Measurements from ENCODE around the gene CNKSR3.
A peak's percentile ranks its signal among the peaks of the same experiment; 100 is the strongest.
"Not testable (repeated sequence)": the region's sequence is repeated elsewhere in the genome, so short reads cannot be mapped to it uniquely, and the experiment has no call there.

Gene CNKSR3

DNA sequence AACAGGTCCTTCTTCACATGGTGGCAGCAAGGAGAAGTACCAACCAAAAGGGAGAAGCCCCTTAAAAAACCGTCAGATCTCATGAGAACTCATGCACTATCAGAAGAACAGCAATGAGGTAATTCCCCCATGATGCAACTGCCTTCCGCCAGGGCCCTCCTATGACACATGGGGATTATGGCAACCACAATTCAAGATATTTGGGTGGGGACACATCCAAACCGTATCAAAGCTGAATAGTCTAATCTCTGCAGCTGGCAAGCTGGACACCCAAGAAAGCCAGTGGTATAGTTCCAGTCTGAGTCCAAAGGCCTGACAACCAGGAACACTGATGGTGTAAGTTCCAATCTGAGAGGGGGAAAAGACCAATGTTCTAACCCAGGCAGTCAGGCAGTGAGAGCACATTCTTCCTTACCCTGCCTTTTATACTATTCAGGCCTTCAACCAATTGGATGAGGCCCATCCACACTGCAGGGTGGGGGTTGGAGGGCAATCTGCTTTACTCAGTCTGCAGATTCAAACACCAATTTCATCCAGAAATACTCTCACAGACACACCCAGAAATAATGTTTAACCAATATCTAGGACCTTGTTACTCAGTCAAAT lies 17.9 kb upstream of the CNKSR3 start:
- no peak for DNase-seq (ENCODE audit: low spot score)

DNA sequence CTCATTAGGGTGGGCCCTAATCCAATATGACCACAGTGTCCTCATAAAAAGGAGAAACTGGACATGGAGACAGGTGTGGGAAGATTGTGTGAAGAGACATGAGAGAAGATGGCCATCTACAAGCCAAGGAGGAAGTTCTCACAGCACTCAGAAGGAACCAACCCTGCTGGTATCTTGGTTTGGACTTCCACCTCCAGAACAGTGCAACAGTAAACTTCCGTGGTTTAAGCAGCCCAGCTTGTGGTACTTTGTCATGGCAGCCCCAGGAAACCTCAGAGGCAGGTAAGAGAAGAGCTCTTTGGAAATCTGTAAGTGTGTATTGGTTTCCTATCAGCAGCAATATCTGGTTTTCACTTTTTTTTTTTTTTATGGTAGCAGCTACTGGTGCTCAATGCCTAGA lies 16.5 kb upstream of the CNKSR3 start:
- DNase-seq (ENCODE audit: low spot score): no peak

DNA sequence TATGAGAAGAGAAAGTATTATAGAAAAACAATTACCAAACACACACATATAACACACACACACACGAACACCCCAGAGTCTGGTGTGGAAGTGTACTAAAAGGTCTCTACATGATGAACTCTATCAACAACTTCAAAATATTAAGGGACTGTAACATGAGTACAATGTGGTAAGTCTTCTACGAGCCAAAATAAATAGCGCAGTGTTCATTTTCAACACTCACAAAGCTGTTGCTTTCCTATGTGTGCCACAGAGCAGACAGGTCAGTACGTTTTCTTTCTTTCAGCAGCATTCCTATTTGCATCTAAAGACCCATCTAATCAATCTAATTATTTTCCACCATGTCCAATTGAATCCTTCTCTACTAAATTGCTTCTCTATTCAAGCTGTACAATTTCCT lies 12.1 kb upstream of the CNKSR3 start:
- DNase-seq (ENCODE audit: low spot score): no peak

DNA sequence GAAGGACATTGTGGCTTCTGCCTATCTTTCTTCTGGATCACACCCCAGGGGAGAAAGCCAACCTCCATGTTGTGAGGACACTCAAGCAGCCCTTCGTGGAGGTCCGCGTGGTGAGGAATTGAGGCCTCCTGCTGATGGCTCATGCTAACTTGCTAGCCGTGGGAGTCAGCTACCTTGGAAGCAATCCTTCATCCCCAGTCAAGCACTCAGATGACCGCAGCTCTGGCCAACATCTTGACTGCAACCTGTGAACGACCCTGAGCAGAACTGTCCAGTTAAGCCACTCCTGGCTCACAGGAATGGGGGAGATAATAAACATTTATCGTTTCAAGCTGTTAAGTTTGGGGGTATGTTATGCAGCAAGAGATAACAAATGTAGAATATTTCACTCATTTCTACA lies 10.9 kb upstream of the CNKSR3 start:
- DNase-seq (ENCODE audit: low spot score): no peak

DNA sequence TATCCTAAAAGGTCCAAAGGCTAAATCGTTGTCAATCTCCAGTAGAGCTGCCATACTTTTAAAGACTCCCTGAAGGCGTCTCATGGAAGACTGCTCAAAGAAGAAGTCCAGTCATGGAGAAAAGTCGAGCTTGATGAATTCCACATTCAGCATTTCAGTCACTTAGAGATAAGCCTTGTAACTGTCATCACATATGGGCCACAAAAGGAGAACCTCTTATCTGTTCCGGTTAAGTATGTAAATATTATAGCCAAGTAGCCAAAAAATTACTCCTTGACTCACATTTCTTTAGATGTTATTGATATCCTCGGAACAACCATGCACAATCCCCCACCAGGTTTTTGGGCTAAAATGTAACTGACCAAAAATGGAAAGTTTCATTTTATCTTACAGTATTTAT lies 9.8 kb upstream of the CNKSR3 start:
- no peak for DNase-seq (ENCODE audit: low spot score)

DNA sequence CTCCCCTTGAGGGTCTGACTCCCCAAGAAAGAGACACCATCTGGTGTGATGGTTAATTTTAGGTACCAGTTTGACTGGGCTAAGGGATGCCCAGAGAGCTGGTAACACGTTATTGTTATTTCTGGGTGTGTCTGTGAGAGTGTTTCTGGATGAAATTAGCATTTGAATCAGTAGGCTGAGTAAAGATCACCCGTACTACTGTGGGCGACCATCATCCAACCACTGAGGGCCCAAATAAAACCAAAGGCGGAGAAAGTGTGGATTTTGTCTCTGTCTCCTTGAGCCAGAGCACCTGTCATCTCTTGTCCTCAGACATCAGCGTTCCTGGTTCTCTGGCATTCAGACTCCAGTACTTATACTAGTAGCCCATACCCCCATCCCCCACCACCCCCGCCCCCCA lies 7.9 kb upstream of the CNKSR3 start:
- no peak for DNase-seq (ENCODE audit: low spot score)

DNA sequence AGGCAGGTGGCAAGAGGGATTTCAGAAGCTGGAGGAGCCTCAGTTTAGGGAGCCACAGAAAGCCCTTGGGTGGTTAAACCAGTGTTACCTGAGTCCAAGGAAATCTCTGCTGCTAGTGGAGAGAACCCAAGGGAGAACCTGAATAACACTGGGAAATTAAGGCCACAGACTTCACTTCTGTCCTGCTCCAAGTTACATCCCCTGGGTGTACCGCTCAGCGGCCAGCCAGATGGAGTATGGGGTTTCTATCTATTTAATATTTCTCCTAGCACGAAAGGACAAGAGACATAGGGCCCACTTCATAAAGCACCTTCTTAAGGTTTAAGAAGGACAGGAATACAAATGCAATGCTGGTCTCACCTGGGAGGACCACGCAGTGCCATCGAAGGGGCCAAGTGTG lies 5.8 kb upstream of the CNKSR3 start:
- DNase-seq (ENCODE audit: low spot score): no peak

DNA sequence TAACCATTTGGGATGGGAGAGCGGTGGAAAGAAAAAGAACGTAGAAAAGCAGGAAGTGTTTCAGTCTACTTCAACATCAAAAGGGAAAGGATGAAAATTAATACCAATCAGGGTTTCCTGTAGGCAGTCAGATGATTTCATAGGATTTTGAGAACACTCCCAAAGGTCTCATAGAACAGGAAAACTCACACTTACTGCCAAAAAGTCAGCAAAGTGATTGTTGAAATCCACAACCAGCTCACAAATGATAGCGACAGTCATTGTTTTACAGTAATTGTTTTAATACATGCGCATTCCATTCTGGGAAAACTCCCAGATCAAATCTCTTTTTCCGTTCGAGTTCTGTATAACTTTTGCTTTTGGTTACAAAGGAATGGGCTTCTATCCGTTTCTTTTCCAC lies 5.3 kb upstream of the CNKSR3 start:
- DNase-seq (ENCODE audit: low spot score): no peak

DNA sequence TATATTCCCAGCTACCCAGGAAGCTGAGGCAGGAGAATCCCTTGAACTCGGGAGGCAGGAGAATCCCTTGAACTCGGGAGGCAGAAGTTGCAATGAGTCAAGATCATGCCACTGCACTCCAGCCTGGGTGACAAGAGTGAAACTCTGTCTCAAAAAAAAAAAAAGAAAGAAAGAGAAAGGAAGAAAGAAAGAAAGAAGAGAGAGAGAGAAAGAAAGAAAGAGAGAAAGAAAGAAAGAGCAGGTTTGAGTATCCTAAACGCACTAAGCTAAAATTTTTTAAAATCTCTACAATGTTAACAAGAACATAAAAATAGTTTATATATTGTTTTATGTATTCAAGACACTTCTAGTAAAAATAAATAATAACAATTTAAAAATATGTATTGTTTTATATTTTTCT lies 4.6 kb upstream of the CNKSR3 start:
- not testable (repeated sequence) for DNase-seq (ENCODE audit: low spot score)

DNA sequence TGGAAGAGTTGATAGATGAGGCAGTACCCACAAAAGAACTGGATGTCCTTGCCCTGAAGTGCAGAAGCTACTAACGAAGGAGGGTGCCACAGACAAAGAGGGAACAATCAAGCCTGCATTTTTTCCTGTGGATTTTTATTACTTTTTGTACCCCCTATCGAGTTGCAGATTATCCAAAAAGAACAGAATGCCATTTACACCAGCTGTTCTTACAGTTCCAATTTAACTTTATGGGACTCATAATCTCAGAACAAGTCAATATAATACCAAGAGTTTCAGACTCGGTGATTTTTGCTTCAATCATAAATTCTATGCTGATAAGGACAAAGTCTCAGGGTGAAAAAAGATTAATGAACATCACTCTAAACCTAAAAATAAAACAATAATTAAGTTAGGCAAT lies 4.0 kb upstream of the CNKSR3 start:
- no peak for DNase-seq (ENCODE audit: low spot score)

DNA sequence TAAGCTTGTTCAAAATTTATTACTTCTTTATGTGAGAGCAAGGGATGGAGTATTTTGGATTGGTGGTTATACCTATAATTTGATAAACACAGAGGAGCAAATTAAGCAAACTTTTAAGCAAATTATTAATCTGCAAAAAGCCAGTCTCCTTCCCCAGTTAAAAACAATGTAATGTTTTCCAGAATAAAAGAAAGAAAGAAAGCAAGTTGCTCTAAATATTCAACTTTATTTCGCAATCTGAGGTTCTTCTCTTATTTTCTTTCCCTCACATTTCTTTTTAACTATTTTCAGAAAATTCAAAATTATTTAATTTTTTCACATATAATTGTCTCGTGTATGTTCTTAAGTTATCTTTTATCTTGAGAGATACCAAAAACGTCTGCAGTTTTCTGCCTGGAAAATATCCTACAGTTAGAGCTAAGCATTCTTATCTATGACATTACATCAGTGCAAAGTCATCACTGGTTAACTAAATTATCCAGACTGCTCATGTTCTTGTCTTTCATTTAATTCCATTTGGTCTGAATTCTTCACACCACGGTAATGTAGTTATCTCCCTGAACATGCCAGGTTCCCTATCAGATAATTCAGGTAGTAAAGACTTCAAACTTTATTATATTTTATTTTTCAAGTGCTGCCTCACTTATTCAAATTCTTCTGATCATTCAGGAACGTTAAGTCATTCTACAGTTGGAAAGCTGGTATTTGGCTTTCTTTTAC lies 3.3 kb upstream of the CNKSR3 start:
- no peak for DNase-seq (ENCODE audit: low spot score)

DNA sequence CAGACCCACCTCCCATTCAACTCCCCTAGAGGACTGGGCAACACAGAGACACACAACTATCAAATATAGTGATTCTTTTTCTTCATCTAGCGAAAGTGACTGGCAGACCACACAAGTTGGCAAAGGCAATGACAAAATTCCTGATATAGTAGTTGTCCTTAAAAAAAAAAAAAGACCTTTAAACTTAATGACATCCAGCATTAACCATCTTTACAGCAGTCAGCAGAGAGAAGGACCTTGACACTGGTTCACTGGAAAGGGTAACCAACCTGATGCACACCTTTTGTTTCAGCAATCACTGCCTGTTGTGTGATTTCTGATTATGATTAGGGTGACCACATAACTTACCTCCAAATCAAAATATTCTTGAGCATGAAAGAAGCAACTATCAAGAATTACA lies 1.7 kb upstream of the CNKSR3 start:
- DNase-seq (ENCODE audit: low spot score): no peak

DNA sequence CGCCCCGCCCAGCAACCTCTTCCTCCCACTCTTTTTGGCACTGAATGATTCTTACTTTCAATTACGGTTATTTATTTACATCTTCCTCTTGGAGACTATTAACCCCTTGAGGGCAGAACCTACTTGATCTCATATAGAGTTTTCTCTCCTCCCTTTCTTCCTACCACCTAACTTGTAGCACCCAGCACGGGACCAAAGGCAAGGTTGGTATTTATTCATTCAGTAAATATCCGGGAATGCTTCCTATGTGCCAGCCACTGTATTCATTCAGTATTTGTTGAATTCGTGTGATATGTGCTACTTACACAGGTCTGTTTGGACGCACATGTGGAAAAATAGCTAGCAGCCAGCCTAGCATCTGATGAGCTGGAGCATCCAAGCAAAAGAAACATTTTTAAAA lies 1.3 kb upstream of the CNKSR3 start:
- DNase-seq (ENCODE audit: low spot score): no peak

DNA sequence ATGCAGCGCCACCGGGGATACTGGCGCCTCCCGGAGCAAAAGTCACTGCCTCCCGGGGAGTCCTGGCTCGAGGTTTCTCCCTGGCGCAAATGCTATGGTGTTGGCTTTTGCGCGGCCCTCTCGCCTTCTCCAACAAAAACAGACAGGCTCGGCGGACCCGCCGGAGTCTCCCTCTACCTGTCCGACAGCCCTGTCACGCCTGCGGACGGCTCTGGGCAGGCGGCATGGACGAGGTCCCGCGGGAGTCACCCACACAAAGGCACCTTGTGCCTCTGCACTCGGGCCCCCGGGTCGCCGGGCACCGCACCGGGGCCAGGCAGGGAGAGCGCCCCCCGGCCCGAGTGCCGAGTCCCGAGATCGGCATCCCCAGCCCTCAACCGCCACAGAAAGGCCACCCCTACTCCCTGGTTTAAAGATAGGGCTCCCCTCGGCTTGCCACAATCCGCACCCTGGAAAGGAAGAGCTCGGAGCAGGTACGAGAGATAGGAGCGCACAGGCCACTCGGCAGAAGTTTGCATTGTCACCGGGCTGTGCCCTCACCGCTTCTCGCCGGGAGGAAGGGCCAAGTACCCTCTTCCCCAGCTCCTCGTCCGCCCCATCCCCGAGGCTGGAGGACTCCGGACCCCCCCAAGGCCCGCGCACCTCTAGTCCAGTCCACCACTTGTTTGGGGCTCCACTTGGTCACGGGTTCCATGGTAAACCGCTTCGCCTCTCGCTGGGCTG lies 903 bp downstream of the CNKSR3 start:
- DNase-seq (ENCODE audit: low spot score): peak; percentile 53

DNA sequence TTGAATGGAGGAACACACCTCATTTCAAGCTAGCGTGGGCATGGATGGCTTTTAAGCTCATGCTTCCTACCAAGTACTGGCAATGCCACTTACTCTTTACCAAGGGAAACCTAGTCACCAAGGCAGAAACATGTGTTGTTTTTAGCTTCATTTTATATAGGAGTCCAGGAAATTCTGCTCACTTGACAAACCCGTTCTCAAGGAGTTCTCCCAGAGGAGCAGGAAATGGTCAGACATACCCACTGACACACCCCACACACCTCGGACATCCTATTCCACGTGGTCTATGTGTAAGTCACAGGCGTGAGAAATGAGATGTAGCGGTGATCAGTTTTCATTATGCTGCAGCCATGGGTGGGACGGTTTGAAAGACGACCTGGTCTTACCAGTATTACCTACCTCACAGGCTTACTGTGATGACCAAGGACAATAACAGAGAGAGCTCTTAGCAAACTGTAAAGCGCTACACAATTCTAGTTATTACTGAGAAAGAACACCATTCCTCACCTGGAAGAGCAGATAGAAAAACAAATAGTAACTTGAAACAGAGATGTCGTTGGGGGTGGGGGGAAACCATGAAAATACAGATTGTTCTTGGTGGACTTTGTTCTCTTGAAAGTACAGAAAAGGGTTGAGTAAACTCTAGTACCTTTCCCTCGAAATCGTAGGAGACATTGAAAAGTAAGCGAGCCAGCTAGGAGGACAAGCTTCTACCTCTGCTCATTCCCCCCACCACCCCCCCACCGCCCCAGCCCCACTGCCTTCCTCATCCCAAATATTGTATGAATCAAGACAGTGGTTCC lies 1.7 kb downstream of the CNKSR3 start:
- DNase-seq (ENCODE audit: low spot score): peak; percentile 38

DNA sequence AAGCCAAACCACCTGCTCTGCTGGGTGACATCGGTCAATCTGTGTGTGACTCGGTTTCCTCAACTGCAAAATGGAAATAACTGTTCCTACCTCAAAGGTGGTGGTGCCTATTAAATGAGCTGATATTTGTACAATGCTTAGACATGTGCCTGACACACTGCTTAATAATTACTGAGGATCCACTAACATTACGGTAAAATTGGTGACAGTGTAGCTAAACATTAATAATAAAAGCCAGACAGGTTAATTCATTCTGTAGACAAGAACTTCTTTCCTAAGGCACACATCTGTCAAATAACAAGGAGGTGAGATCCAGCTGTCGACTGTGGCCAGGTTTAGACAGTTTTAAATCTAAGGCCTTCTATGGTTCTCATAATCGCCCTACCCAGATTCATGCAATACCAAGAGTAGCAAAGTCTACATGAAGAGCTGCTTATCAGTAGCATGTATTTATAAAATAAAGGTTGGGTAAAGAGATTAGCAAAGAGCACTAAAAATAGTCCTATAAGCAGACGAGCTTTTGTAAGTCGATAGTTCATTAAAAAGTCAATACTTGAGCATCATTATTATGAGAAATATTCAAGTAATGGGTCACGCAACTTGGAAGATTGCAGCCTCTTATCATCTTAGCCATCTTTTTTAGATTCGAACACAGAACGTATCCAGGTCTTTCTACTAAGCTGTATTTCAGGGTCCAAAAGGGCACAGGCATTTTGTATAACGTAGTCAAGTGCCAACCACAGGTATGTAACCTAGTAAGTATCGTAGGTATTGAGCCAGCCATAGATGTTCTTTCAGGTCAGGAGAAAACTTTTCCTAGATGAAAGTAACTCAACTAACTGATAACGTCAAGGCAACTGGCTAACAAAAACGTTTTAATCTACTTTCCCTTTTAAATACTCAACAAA lies 3.2 kb downstream of the CNKSR3 start:
- DNase-seq (ENCODE audit: low spot score): no peak

DNA sequence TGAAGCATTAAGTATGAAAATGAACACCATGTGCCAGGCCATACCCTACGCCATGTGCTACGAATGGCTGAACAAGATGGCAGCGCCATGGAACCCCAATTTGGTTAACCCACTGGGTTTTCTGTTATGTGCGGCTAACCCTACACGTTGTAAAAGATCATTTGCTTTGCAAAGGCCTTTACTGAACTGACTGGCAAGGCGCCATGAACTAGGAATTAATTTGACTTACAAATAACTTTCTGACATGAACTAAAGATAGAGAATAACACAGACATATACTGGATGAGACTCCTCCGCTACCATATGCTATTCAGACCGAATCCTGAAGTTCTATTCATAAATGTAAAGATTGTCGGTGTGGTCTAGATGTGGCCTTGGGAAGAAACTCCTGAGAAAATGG lies 3.9 kb downstream of the CNKSR3 start:
- DNase-seq (ENCODE audit: low spot score): no peak

DNA sequence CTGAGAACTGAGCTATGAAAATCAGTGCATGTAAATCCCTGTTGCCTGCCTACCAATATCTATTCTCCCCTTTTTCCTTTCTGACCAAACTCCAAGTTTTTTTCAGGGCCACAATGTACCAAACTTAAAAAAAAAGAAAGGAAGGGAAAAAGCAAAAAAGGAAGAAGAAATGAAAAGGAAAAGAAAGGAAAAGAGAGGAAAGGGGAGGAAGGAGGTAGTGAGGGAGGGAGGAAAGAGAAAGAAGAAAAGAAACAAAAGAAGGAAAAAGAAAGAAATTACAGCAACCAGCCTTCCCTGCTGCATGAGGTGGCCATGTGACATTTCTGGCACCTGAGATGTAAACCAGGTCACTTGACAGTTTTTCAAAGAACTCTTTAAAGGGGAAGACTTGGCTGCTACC lies 4.4 kb downstream of the CNKSR3 start:
- DNase-seq (ENCODE audit: low spot score): no peak

DNA sequence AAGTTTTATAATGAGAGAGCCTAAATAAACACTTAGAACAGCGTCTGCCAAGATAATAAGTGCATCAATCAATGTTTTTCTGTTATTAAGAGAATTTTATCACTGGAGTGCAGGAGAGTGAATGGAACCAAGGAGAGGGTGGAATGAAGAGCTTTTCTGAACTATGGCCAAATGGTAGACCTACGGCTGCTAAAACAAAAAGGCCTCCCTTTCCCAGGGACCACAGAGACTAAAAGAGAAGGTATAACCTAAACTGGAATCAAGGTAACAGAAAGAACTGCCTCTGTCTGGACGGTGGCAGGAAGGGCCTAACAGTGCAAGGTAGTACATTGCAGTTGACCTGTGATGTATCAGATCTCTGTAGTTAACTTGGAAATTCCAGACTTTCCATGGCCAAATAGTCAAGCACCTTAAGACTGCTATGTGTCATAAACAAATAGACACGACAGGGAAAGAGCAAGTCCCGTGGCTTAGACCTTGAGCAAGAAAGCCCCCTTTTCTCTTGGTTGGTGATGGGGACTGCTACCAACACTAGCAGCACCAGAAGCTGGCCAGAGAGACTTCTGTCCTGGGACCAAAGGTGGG lies 5.5 kb downstream of the CNKSR3 start:
- no peak for DNase-seq (ENCODE audit: low spot score)

DNA sequence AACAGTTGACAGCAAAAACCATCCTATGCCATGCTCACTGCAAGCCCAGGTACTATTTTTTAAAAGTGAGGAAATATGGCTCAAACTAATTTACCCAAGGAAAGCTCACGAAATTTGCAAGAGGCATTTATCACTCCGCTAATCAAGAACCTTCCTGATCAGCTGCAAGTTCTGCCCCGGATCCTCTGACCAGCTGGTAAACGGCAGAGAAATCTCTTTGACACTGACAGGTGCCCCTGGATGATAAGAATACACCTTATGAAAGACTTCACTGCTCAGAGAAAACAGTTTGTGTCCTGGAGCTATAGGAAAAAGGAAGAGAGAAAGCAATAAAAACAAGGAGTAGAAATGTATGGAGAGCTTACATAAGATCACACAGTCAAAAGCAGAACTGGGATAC lies 6.4 kb downstream of the CNKSR3 start:
- no peak for DNase-seq (ENCODE audit: low spot score)

DNA sequence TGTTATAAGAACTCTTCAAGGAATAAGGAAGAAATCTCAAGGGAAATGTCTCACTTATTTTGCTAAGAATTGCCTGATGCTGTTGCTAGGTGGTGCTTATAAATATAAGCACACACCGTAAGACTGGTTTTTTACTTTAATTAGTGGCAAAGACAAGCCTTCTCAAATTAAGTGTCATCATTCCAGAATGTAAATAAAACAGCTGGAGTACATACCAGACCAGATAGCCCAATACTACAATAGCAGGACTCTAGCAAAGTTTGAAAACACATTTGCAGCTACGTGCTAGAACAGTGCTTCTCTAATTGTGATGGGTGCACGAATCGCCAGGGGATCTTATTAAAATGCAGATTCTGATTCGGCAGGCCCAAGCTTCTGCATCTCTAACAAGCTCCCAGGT lies 6.8 kb downstream of the CNKSR3 start:
- no peak for DNase-seq (ENCODE audit: low spot score)

Data from AG08396 (cell line).